Measurements from ENCODE around the gene DGKI. TPM values are rescaled to one million over a fixed set of nuclear protein-coding genes. Genes with fewer than 3 reads are reported as not detected.
A peak's percentile ranks its signal among the peaks of the same experiment; 100 is the strongest.
"Not testable (repeated sequence)": the region's sequence is repeated elsewhere in the genome, so short reads cannot be mapped to it uniquely, and the experiment has no call there.

Gene DGKI
- total RNA-seq, 2 donors from 2014 or later, result 4.4 to 5.9 TPM

DNA sequence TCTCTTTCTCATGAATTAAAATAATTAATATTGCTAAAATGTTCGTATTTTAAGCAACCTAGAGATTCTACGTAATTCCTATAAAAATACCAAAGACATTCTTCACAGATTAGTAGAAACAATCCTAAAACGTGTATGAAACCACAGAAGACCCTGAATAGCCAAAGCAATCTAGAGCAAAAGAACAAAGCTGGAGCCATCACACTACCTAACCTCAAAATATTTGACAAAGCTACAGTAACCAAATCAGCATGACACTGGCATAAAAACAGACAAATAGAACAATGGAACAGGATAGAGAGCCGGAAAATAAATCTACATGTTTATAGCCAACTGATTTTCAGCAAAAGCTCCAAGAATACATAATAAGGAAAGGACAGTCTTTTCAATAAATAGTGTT, 397.8 kb downstream of the DGKI start:
- no peak for DNase-seq (ENCODE audit: low spot score)
- Histone ChIP-seq H3K9me3 (no peaks in the 10 kb centered on the region), H3K4me3 (no peak overlapping the region), H3K27ac (no peak overlapping the region), H3K36me3 (no peaks in the 10 kb centered on the region), H3K4me1 (peaks cover 0 to 14% of the 10 kb centered on the region in 2 donors), H3K27me3 (no peaks in the 10 kb centered on the region)
- TF ChIP-seq, protein P1, sequence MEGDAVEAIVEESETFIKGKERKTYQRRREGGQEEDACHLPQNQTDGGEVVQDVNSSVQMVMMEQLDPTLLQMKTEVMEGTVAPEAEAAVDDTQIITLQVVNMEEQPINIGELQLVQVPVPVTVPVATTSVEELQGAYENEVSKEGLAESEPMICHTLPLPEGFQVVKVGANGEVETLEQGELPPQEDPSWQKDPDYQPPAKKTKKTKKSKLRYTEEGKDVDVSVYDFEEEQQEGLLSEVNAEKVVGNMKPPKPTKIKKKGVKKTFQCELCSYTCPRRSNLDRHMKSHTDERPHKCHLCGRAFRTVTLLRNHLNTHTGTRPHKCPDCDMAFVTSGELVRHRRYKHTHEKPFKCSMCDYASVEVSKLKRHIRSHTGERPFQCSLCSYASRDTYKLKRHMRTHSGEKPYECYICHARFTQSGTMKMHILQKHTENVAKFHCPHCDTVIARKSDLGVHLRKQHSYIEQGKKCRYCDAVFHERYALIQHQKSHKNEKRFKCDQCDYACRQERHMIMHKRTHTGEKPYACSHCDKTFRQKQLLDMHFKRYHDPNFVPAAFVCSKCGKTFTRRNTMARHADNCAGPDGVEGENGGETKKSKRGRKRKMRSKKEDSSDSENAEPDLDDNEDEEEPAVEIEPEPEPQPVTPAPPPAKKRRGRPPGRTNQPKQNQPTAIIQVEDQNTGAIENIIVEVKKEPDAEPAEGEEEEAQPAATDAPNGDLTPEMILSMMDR (IDR thresholded peaks at IDR 0.05), result no peak

DNA sequence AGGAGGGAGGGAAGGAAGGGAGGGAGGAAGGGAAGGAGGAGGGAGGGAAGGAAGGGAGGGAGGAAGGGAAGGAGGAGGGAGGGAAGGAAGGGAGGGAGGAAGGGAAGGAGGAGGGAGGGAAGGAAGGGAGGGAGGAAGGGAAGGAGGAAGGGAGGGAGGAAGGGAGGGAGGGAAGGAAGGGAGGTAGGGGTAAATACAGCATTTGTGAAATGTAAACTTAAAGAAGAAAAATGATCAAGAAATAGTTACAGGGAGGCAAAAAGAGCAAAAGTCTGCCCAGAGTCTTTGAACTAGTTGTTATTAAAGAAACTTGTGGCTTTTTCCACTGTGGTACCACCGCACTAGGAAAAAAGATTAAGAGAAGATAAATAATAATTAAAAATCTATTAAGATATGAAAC, 398.2 kb downstream of the DGKI start:
- not testable (repeated sequence) for H3K27me3 ChIP-seq; DNase-seq (ENCODE audit: low spot score); H3K36me3 ChIP-seq; H3K4me3 ChIP-seq; H3K27ac ChIP-seq; H3K9me3 ChIP-seq
- H3K4me1 ChIP-seq, result peaks cover 0 to 14% of the 10 kb centered on the region in 2 donors

DNA sequence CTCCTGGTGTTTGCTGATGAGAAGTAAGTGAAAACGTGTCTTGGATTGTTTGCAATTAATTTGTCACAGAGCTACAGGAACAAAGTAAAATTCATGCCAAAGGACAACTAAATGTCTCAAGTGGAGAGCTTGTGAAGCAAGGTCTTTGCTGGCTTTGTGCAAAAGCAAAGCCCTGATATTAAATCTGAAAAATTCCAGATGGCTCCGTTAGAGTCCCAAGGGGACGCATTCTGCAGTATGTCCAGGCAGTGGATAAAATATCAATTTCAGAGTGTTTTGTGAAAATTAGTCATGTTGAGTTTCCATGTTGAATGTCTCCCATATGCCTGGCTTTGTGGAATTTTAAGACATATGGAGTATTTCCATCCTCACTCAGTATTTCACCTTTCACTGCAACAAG, 400.7 kb downstream of the DGKI start:
- no peak overlapping the region for H3K4me3 ChIP-seq
- no peaks in the 10 kb centered on the region for H3K9me3 ChIP-seq
- no peaks in the 10 kb centered on the region for H3K36me3 ChIP-seq
- H3K27me3 ChIP-seq, result no peaks in the 10 kb centered on the region
- TF ChIP-seq, protein P1 (IDR thresholded peaks at IDR 0.05), result no peak
- H3K27ac ChIP-seq, result no peak overlapping the region
- DNase-seq (ENCODE audit: low spot score), result no peak
- peaks cover 0 to 7% of the 10 kb centered on the region in 2 donors for H3K4me1 ChIP-seq

DNA sequence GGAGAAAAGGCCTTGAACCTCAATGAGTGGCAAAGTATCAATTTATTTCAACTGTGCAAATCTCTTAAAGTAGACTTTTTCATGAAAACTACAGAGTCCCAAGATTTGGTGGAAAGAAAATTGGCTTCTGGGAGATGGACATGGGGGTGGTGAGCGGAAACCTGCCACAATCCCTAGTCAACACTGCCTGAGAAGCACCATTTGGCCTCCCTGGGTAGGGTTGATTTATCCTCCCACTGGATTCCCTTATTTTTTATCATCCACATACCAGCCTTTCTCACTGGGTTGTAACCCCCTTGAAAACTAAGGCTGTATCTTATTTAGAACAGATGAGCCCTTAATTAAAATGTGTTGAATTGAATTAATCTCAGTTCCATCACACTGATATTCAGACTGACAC, 401.5 kb downstream of the DGKI start:
- Histone ChIP-seq H3K9me3 (no peaks in the 10 kb centered on the region), H3K36me3 (no peaks in the 10 kb centered on the region), H3K4me3 (no peak overlapping the region), H3K27ac (no peak overlapping the region), H3K27me3 (no peaks in the 10 kb centered on the region), H3K4me1 (peaks cover 0 to 7% of the 10 kb centered on the region in 2 donors)
- no peak for DNase-seq (ENCODE audit: low spot score)
- TF ChIP-seq, protein P1 (IDR thresholded peaks at IDR 0.05), result no peak

DNA sequence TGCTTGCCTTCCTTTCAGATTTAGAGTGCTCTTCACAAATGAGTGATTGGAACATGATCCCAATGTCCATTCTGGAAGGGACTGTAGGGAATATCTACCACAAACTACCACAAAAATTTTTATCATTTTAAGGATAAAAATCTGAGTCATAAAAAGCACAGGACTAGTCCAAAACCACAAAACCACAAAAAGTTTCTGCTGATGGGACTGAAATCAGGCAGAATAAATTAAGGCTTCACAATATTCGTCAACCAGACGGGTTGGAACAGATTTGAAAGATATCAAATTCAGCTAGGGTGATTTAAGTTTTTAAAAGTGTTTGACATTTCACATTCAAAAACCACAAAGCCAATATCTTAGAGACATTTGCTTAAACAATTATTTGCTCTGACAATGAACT, 403.2 kb downstream of the DGKI start:
- Histone ChIP-seq H3K9me3 (no peaks in the 10 kb centered on the region), H3K27ac (no peak overlapping the region), H3K4me3 (no peak overlapping the region), H3K36me3 (no peaks in the 10 kb centered on the region), H3K4me1 (peaks cover 0 to 7% of the 10 kb centered on the region in 2 donors), H3K27me3 (no peaks in the 10 kb centered on the region)
- TF ChIP-seq, protein P1 (IDR thresholded peaks at IDR 0.05), result no peak
- no peak for DNase-seq (ENCODE audit: low spot score)

DNA sequence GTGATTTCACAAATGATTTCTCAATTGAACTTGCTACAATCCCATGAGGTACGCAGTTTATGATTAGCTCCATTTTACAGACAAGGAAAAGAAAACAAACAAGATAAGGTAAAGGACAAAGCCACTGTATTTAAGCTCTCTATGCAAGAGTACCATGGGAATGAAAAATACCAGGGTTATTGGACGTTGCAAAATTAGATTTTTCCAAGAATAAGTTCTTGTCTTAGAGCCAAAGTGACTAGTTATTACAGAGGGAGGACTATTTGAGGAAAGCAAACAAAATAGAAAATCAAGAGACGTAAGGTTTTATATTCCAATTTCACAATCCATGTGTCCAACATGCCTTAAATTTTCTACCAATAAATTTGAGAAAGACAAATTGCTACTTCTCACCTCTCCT, 405.3 kb downstream of the DGKI start:
- Histone ChIP-seq H3K4me3 (no peak overlapping the region), H3K9me3 (no peaks in the 10 kb centered on the region), H3K27ac (peak overlapping the region in 1 of 2 donors; percentile 41), H3K27me3 (no peaks in the 10 kb centered on the region), H3K36me3 (no peaks in the 10 kb centered on the region), H3K4me1 (peaks cover 0 to 7% of the 10 kb centered on the region in 2 donors)
- no peak for DNase-seq (ENCODE audit: low spot score)
- TF ChIP-seq, protein P1 (IDR thresholded peaks at IDR 0.05), result no peak
